CD4-positive, alpha-beta T cell treated with Interferon alpha-2 for 1 hour (primary cell): ENCODE data around the gene NEK3.
"Not testable (repeated sequence)": the region's sequence is repeated elsewhere in the genome, so short reads cannot be mapped to it uniquely, and the experiment has no call there.

Source experiments
- DNase-seq, 2 donors: peaks; one replicate each; pipeline ENCODE4 v3.0.0-alpha.2; 2020 to 2022

Gene NEK3

DNA sequence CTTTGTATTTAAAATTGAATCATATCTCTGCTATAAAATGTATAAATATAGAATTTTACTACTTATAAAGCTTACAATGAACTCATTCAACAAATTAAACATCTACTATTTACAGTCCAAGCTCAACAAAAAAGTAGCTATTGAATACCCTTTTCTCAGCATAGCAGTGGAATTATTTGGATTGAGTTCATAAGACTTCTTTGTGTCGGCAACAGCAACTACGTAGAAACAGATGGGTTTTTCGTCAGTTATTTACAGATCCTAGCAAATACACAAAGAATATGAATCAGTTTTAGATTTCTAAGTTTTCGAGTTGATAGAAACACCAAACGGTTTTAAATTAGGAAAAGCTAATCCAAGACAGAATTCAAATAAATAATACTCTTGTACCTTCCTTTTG lies 10.4 kb upstream of the NEK3 start:
- DNase-seq: no peak

DNA sequence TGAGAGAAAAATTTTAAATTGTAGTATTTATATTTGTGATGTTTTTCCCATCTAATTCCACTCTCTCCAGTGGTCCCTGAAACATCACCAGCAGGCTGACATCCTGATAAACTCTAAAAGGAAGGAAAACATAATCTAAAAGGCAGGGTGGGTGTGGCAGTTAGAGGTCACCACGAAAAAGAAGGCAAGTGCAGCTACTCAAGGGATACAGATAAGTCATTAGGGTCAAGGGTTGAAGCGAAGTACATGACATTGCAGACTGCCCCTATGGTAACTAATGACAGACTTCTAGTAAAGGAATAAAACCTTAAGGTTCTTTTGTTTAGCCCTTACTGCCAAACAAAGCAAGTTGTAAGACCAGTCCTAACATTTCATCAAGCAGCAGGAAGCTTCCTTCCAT lies 6.0 kb upstream of the NEK3 start:
- DNase-seq: no peak

DNA sequence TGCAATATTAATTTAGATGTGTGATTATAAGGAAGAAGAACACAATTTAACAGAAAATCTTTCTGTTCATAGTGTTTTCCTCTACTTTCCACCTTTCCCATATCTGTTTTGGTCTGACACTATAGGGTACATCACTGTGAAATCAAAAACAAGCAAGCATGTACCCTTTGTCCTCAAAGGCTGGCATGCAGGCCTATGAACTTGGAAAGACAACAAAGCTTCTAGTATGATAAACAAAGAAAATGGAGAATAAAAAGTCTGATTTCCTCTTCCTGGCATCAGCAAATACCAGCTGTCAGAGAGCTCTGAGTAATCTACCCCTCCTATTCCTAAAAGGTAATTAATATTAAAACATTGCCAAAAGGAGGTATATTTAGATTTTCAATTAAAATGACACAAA lies 5.6 kb upstream of the NEK3 start:
- no peak for DNase-seq

DNA sequence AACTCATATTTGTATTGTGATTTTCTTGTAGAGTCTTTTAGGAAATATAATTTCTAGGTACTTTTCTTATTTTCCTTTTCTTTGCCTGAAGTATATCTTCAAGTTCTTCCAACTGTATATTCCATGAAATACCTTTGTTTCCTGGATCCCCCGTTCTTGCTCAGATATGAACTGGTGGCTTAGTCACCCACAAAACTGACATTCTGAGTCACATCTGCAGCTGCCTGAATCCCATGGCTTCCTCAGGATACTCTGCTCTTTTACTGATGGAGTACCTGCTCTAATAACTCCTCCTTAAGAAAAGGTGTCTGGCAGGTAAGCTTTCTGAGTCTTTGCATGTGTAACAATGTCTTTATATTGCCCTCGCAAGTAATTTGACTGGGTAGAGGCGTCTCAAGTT lies 4.5 kb upstream of the NEK3 start:
- DNase-seq: not testable (repeated sequence)

GRCh38 chr13:52162279-52163101 lies 3.1 kb upstream of the NEK3 start:
- no peak for DNase-seq

GRCh38 chr13:52161181-52161646 lies 1.8 kb upstream of the NEK3 start:
- DNase-seq: no peak

DNA sequence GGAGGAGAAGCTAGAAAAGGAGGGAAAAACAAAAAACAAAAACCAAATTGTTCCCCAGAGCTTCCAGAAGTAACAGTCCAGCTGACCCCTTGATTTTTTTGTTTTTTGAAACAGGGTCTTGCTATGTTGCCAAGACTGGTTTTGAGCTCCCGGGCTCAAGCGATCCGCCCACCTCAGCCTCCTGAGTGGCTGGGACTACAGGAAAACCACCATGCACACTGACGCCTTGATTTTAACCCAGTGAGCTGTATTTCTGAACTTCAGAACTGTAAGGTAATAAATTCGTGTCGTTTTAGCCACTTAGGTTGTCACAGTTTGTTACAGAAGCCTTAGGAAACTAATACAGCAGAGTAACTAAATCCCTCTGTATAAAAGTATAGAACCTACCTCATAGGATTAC lies 1.1 kb upstream of the NEK3 start:
- DNase-seq: no peak

DNA sequence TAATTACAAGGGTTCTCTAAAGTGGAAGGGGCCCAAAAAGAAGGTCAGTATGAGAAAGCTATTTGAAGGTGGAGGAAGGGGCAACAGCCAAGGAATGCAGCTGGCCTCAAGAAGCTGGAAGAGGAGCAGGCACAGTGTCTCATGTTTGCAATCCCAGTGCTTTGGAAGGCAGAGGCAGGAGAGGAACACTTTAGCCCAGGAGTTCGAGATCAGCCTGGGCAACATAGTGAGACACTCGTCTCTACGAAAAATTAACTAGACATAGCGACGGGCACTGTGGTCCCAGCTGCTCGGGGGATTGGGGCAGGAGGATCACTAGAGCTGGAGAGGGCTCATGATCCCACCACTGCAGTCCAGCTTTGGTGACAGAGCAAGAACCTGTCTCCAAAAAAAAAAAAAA lies 656 bp upstream of the NEK3 start:
- DNase-seq: no peak

GRCh38 chr13:52158629-52159158 lies 703 bp downstream of the NEK3 start:
- no peak for DNase-seq

GRCh38 chr13:52156724-52157261 lies 2.6 kb downstream of the NEK3 start:
- no peak for DNase-seq

- DNase-seq: no peak
Measured at GRCh38 chr13:52155177-52155576, 4.2 kb downstream of the NEK3 start.

GRCh38 chr13:52147225-52147624 lies 12.2 kb downstream of the NEK3 start:
- no peak for DNase-seq

GRCh38 chr13:52141299-52141698 lies 18.1 kb downstream of the NEK3 start:
- no peak for DNase-seq

GRCh38 chr13:52137489-52137888 lies 21.9 kb downstream of the NEK3 start:
- no peak for DNase-seq

GRCh38 chr13:52136763-52137162 lies 22.6 kb downstream of the NEK3 start:
- DNase-seq: no peak

- DNase-seq: no peak
Measured at GRCh38 chr13:52130641-52131040, 28.8 kb downstream of the NEK3 start.

DNA sequence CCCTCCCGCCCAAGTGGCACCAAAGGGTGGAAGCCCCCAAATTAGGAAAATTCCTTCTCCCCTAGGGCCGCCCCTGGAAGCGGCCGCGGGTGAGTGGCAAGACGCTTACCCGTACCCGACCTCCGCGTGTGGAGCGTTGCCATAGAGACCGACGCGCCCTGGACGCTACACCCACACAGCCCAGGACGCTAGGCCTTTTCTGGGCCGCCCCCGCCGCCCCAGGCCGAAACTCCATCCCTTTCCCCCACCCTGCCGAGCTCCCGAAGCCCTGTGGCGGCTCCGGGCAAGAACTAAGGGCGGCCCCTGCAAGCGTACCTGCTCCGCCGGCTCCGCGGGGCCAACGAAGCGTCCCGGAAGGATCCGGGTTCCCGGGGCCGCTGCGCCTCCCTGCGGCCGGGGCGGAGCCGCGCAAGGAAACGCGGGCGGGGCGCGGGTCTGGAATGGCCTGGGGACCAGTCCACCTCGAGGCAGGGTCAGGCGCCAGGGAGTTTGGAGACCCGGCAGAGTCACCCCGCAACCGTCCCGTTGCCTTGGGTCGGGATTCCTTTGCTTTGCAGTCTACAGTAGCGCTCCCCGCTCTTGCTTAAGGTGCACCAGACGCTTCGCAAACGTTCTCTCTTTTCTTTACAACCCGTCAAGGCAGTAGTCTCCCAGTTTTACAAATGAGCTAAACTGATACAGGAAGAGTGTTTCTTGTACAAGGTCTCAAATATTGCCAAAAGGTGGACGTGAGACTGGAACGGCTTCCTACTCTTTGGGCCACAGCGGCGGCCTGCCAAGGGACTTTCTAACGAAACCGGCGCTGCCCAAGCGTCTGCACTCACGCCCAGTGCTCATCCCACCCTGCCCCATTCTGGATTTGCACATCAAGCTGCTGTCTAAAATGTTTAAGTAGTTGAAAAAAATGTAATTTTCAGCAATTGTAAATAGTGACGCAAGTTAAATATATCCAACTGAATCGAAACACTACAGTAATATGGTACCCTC lies 30.4 kb downstream of the NEK3 start, which contains the start of gene NEK5:
Gene NEK5 (minus strand): TSS at position 360 of the 987 bp plus-strand sequence. CDS start 1,591 bp downstream, outside the sequence.
- DNase-seq: peak; percentile 19 to 47

DNA sequence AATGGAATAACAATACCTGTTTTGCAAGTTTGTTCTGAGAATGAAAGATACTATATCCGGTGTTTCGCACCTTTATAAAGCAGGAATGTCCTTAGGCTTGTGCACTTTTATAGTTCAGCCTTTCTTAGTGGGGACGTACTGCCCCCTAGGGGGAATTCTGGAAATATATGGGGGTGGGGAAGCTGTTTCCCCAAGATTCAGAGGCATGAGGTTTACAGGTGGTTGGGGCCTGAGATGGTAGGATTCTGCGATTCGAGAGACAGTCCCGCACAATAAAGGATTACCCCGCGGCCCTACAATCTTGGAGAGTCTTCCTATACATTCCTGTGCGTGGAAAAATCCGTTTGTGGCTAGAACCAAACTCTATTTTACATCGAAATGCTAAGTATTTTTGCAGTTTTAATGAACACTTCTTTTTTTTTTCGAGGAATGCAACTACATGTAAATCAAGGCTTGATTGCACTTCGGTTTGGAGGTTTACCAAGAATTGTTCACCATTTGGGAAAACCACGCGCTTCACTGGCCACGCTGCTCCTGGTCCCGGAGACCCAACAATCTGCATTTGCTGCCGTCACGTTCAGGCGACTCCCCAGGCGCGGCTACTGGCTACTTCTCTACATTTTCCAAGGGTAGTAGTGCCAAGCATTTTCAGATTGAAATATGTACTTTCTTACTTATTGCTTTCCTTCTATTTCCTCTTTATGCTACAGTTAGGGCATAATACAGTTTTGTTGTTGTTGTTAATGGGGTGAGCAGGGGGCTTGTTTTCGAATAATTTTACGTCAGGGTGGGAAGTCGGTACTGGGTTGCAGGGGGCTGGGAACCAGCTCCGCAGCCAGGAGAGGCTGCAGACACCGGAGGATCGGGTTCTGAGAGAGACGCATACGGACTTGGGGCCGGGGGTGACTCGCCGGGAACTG lies 31.4 kb downstream of the NEK3 start:
- peak; percentile 47 to 75 for DNase-seq

DNA sequence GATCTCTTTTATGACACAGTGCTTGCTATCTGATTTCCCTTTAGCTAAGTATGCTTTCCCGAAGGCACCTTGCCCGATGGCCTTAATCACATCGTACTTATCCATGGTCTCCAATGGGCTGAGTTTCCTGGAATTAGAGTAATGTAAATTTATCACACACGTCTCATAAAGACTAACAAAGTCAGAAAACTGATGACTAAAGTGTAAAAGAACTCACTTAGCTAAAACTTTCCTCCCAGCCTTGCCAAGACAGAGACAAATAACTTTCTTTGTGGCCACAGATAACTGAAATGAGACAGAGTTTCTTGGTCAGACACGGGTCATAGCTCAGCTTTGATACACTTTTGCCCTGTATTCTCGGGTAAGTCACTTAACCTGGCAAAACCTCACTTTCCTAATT lies 32.0 kb downstream of the NEK3 start:
- no peak for DNase-seq

DNA sequence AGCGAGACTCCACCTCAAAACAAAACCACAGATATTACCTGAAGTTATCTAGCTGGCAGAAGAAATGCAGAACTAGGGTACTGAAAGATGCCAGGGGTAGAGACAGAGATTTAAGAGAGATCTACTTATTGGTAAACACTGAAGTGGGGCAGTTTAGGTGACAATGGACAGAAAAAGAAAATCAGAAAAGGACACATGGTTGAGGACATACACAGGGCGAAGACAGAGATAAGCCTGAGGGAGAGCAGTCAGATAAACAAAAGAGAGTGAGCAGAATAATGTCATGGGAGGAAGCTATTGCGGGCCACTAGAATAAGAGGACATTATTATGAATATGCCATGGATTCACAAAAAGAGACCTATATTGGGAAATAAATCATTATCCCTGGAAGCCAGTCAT lies 33.9 kb downstream of the NEK3 start:
- no peak for DNase-seq

DNA sequence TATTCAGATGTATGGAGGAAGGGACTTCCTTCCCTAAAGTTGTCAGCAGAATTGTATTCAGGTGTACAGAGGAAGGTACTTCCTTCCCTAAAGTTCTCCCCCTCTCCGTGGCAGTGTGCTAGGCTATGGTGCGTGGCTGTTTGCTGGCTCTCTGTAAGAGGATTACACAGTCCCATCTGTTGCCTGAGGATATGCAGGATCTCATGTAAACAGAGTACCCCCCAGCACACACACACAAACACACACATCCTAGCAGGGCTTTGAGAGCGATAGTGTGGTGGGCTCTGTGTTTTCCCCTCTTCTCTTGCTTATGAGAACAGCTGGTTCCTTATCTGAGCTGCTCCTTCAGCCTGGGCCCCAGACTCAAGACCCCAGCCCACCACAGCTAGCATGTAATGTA lies 40.8 kb downstream of the NEK3 start:
- DNase-seq: no peak

DNA sequence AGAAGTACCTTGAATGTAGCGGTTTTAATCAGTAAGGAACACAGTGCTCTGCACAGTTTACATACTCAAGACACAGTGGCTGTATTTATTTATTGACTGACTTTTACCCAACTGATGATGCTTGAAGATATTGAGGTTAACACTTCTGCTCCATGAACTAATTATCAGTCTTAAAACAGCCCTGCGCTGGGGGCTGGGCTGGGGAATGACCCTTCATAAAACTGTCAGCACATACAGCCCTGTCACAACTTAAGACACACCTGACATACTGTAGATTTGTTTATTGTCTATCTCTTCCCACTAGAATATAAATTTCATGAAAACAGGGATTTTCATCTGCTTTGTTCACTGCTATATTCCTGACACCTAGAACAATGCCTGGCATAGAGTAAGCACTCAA lies 41.3 kb downstream of the NEK3 start:
- no peak for DNase-seq
